DND-41 (cell line): ENCODE results near the gene EPB41L4B.

Source experiments
- CTCF ChIP-seq: IDR thresholded peaks from 2 replicates; pipeline ENCODE4 v1.5.1; 2012; ENCODE audit warnings: borderline replicate concordance, low read length, moderate library complexity, mild to moderate bottlenecking; ENCODE audit not compliant: poor library complexity, severe bottlenecking; ENCODE audit errors: extremely low read depth
- EZH2 ChIP-seq: IDR thresholded peaks from 3 replicates; pipeline ENCODE4 v1.6.1; 2012; ENCODE audit warnings: borderline replicate concordance, low read depth, mild to moderate bottlenecking, moderate library complexity, low read length, inconsistent platforms; ENCODE audit not compliant: severe bottlenecking

GRCh38 chr9:109166171-109166770 lies 154.6 kb downstream of the EPB41L4B start:
- no peak for TF ChIP-seq CTCF
- TF ChIP-seq EZH2, result no peak
